ENCODE data around the gene CENPK.
A peak's percentile ranks its signal among the peaks of the same experiment; 100 is the strongest.
"Not testable (repeated sequence)": the region's sequence is repeated elsewhere in the genome, so short reads cannot be mapped to it uniquely, and the experiment has no call there.

The CENPK gene, protein sequence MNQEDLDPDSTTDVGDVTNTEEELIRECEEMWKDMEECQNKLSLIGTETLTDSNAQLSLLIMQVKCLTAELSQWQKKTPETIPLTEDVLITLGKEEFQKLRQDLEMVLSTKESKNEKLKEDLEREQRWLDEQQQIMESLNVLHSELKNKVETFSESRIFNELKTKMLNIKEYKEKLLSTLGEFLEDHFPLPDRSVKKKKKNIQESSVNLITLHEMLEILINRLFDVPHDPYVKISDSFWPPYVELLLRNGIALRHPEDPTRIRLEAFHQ

DNA sequence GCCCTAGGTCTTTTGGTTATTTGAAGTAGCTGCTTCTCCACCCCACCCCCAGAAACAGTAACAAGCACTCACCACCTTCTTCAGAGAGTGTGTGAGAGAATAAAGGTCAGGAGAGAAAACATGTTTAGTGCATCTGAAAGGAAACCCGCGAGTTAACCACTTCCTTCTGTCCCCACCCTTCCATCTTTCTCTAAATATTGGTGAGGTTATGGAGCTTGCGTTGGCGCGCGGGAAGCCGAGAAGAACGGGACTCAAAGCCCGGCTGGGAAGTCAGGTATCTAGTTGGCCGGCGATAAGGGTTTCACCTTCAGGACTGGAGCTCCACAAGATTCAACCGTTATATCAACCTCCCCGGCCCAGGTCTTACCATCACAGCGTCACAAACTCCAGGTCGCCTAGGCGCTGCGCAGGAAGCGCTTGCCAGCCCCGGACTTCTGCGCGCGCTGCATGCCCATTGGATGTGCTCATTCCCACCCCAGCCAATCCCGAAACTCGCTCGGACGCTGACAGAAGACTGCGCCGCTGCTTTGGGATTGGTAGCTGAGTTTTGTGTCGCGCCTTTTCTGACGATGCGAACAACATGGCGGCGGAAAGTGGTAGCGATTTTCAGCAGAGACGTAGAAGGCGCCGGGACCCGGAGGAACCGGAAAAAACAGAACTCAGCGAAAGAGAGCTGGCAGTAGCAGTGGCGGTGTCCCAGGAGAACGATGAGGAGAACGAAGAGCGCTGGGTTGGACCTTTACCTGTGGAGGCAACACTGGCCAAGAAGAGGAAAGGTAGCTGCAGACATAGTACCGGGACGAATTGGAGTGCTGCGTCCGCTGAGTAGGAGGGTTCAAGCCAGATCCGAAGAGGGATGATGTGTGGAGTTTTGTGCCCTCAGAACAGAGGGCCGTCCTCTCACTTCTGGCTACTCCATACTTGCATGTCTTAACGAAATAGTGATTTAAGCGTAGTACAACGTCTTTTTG, at the start of gene CENPK, which contains the start of gene PPWD1:
Gene CENPK, minus strand, starts transcription at position 438 of the 971 bp plus-strand sequence. CDS start 8,261 bp downstream, outside the sequence.
Gene PPWD1, plus strand, starts transcription at position 566 of the 971 bp plus-strand sequence. Its CDS starts 15 bp downstream, at position 581.
- peak; percentile 97 for DNase-seq

DNA sequence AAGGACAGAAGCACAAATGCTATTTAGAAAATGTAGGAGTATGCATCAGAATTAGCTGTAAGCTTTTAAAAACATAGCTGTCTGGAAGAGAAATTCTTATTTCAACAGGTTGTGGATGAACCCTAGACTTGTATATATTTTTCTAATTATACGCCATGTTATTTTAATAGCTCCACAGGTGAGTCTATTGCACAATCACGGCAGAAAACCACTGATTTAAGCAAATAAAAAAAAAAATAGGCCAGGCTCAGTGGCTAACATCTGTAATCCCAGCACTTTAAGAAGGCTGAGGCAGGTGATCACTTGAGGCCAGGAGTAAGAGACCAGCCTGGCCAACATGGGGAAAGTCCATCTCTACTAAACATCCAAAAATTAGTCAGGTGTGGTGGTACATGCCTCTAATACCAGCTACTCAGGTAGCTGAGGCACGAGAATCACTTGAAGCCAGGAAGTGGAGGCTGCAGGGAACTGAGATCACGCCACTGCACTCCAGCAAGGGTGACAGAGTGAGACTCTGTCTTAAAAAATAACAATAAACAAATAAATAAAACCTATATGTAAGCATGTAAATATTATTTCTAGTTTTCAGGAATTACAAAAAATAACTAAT, 49.4 kb upstream of the CENPK start:
- DNase-seq: no peak

DNA sequence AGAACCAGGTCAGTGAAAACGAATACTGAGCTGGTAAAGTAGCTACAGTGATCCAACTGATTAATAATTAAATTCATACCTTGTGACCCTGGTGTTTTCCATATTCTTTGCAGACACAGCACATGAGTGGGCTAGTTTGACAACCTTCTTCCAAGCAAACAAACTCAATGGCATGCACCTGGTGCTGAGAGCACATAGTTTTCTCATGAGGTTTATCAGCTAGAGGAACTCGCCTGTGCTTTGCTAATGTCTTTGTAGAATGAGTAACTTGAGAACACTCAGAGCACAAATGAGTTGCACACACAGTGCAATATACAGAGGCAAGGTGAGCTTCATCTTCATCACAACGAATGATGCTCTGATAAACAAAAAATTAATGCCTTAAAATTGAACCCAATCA, 48.6 kb upstream of the CENPK start:
- DNase-seq: no peak

DNA sequence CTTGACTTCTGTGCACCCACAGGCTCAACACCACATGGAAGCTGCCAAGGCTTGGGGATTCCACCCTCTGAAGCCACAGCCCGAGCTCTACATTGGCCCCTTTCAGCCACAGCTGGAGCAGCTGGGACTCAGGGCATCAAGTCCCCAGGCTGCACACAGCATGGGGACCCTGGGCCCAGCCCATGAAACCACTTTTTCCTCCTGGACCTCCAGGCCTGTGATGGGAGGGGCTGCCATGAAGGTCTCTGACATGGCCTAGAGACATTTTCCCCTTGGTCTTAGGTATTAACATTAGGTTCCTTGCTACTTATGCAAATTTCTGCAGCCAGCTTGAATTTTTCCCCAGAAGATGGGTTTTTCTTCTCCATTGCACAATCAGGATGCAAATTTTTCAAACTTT, 38.8 kb upstream of the CENPK start:
- not testable (repeated sequence) for DNase-seq

DNA sequence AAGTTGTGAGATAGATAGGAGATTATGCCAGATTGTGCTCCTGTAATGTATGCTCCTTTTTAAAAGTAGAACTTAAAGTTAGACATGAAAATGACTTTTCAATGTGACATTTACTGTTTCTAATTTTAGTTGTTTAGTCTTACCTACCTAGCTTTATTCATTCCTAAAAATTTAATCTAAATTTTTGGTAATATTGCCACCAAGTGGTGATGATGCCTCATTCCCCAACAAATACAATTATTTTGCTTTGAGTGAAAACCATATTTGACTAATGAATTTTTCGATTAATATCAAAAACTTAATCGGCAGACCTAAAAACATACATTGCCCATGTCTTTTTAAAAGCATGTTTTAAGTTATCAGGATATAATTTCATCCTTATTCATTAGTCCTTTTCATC, 25.7 kb upstream of the CENPK start:
- no peak for DNase-seq

DNA sequence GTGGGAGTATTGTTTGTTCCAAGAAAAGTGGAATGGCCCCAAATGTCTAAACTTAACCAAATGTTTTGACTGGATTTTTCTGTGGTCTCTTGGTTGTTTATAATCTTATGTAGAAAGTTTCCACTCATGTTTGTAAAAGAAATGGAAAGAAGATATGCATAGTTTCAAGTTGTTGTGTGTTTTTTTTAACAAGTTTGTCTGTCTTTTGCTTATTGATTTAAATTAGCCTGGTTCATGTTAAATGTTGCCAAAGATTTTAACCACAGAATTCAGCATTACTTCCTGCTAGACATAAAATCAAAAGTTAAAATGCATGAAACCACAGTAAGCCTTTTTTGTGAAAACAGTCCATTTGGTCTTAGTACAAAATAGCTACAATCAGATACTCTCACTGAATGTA, 14.2 kb upstream of the CENPK start:
- no peak for DNase-seq

DNA sequence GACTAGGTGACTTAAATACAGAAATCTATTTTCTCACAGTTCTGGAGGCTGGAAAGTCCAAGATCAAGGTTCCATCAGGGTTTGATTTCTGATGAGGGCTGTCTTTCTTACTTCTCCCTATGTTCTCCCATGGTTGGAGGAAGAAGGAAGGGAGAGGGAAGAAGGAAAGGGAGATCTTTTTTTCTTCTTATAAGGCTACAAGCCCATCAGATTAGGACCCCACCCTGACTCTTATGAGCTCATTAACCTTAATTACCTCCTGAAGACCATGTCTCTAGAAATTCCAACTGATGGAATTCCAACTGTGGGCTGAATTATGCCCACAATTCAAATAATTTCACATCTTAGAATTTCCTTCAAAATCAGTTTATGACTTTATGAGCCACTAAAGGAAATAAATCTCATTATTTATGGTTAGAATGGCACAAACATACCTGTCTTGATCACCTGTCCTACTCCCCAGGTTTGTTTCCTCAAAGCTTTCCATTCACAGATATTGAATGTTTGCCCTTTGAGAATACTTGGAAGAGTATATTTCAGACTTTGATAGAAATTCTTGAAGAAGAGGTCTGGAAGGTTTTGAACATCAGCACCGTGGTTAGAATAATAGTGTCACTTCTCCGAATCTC, 7.7 kb upstream of the CENPK start:
- DNase-seq: no peak

DNA sequence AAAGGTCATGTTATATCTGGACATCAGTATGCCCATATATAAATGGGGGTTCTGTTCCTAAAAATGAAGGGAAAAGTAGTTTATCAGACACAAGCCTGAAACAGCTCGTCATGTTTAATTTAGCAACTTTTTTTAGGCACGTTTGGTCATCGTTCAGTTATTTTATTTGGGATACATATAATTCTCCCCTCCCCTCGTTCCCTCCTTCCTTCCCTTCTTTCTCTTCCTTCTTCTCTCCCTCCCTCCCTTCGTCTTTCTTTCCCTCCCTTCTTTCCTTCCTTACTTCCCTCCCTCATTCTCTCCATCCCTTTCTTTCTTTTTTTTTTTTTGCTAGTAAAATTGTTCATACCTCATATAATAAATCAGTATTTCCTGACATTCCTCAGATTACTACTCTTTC, 3.5 kb upstream of the CENPK start:
- DNase-seq: no peak

DNA sequence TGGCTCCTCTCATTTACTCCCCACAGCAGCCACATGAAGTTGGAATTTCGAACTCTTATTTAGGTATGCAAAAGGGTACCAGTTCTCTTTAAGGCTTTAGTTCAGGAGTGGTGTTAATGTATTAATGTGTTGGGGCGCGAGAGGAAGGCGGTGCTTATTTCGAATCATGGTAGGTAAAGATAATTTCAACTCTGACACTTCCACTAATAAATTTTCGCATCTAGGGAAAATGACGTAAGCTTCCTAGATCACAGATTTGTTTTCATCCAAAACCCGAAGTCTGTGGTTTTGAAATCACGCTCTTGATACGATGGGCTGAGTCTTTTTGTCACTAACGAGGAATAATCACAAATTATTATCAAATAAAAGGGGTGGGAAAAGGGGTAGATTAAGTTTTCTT, 809 bp upstream of the CENPK start:
- DNase-seq: no peak

DNA sequence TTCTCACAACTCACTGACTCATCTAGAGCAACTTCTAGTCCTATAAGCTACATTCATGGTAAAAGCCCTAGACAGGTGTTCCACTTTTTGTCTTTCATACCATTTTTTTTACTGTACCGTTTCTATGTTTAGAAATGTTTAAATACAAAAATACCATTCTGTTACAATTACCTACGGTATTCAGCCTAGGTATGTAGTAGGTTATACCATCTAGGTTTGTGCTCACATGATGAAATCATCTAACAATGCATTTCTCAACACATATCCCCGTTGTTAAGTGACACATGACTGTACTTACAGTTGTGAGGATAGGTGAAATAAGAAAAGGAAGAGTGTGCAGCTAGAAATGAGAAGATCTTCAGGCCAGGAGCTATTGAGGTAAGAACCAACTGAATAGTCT, 6.2 kb downstream of the CENPK start:
- DNase-seq: no peak

DNA sequence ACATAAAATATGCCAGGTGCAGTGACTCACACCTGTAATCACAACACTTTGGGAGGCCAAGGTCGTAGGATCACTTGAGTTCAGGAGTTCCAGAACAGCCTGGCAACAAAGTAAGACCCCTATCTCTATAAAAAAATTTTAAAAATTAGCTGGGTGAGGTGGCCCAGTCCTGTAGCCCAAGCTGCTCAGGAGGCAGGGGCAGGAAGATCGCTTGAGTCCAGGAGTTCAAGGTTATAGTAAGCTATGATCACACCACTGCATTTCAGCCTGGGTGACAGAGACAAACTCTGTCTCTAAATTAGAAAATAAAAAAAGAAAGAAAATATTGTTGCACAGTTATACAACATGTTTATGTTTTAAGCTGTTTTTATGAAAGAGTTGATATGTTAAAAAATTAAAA, 6.8 kb downstream of the CENPK start:
- no peak for DNase-seq

DNA sequence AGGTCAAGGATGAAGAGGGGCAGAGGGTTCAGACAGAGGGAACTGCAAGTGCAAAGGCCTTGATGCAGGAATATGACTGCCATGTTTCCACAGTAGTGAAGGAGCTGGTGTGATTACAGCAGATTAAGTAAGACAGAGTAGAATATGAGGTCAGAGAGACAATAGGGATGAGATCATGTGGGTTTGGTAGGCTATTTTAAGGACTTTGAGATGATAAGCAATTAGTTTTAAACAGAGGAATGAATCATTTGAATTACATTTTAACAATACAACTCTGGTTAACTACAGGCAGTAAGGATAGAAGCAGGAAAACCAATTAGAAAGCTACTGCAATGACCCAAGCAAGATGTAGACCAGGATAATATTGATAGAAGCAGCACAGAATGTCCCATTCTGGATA, 7.7 kb downstream of the CENPK start:
- DNase-seq: no peak

DNA sequence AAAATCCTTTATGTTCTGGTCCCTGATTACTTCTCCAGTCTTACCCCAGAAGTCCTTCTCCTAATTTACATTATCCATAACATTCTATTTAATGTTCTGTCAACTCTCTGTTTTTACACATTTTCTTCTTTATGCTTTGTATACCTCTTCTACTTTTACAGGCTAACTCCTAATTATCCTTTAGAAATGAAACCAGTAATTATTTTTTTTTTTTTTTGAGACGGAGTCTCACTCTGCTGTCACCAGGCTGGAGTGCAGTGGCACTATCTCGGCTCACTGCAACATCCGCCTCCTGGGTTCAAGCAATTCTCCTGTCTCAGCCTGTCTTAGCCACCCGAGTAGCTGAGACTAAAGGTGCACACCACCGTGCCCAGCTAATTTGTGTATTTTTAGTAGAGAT, 9.0 kb downstream of the CENPK start:
- no peak for DNase-seq

DNA sequence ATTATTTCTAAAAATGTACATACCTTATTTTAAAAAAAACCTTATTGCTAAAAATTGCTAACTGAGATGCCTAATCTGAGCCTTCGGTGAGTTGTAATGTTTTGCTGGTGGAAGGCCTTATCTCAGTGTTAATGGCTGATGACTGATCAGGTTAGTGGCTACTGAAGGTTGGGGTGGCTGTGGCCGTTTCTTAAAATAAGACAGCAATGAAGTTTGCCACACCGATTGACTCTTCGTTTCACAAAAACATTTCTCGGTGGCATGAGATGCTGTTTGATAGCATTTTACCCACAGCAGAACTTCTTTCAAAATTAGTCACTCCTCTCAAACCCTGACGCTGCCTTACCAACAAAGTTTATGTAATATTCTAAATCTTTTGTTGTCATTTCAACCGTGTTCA, 14.7 kb downstream of the CENPK start:
- no peak for DNase-seq

DNA sequence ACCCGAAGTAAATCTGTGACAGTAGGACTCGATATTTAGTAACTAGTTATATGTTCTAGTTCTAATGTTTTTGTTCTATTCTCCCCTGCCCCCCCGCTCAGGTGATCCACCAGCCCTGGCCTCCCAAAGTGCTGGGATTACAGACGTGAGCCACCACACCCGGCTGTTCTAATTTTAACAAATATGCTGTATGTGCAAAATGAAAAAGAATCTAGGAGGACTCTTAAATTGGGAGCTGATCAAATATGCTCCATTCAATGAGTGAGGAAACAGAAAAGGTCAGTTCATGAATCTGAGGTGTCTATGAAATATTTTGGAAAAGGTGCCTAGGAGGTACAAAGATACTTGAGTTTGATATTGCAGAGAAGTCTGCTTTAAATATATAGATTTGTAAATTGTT, 16.8 kb downstream of the CENPK start:
- DNase-seq: no peak

DNA sequence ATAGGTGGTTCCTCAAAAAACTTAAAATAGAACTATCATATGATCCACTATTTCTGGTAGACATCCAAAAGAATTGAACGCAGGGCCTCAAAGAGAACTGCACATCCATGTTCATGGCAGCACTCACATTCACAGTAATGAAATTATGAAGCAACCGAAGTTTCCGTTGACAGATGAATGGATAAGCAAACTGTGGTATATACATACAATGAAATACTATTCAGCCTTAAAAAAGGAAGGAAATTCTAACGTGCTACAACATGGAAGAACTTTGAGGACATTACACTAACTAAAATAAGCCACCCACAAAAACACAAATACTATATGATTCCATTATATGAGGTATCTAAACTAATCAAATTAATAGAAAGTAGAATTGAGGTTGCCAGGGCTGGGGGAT, 18.5 kb downstream of the CENPK start:
- DNase-seq: no peak

DNA sequence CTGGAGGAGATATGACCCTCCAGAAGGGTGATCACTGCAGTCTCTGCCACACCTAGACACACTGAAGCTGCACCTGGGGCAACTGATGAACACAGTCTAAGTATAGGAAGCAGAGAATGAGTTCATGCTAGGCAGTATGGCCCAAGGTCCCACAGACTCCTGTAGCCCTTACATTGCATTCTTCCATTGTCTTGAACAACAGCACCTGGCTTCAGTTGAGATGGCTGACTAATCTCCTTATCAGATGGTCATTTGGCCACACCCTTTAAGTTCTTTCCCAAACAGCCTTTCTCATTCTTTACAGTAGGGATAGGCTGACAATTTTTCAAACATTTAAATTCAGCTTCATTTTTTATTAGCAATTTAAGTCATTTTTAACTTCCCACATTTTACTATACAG, 23.1 kb downstream of the CENPK start:
- no peak for DNase-seq

DNA sequence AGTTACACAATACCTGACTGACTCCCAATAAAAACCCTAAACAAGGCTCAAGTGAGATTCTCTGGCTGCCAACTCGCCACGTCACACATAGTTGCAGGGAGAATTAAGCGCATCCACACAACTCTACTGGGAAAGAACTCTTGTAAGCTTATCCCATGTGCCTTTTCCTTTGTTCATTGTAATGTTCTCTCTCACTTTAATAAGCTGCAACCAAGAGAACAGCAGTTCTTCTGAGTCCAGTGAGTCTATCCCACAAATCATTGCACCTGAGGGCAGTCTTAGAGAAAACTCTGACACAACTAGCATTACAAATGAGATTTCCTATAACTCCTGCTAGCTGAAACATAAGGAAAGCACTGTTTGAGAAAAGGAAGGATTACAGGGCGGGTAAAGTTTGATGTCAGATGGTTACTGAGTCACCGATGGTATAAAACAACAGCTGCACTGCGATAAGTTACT, 27.4 kb downstream of the CENPK start:
- no peak for DNase-seq

DNA sequence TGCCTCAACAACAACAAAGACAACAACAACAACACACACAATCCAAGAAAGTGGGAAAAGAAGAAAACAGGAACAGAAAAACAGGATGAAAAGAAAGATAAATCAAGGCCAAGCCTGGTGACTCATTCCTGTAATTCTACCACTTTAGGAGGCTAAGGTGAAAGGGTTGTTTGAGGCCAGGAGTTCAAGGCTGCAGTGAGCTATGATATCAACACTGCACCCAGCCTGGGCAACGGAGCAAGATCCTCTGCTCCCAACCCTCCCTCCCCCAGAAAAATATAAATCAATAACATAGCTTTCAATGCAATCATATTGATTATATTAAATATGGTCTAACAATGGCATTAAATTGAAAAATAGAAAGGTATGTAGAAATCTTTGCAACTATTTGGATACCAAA, 32.1 kb downstream of the CENPK start:
- no peak for DNase-seq

DNA sequence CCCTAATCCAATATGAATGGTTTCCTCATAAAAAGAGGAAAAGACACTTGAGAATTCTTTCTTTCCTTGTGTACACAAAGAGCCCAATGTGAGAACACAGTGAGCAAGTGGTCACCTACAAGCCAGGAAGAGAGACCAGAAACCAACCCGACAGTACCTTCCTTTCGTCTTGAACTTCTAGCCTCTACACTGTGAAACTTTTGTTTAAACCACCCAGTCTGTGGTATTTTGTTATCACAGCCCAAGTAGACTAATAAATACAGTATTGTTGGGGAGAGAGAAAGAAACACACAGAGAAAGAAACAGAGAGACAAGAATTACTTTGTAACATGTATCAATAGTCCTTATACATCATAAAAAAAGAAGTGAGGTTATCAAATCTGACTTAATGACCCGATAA, 37.2 kb downstream of the CENPK start:
- DNase-seq: no peak

DNA sequence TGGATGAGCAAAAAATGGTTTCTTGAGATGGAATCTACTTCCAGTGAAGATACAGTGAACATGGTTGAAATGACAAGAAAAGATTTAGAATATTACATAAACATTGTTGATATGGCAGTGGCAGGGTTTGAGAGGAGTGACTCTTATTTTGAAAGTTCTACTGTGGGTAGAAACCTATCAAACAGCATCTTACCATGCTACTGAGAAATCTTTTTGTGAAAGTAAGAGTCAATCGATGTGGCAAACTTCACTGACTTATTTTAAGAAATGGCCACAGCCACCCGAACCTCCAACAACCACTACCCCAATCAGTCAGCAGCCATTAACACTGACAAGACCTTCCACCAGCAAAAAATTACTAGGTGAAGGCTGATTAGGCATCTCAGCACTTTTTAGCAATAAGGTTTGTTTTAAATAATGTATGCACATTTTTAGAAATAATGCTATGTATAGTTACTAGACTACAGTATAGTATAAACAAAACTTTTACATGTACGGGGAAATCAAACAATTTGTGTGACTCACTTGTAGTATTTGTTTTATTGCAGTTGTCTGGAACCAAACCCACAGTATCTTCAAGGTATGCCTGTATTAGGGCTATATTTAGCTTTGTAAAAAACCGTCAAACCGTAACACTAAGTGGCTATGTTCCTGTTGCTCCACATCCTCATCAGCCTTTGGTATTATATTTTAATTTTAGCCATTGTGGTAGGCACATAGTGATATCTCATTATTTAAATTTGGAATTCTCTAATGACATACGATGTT, 50.6 kb downstream of the CENPK start:
- DNase-seq: no peak

DNA sequence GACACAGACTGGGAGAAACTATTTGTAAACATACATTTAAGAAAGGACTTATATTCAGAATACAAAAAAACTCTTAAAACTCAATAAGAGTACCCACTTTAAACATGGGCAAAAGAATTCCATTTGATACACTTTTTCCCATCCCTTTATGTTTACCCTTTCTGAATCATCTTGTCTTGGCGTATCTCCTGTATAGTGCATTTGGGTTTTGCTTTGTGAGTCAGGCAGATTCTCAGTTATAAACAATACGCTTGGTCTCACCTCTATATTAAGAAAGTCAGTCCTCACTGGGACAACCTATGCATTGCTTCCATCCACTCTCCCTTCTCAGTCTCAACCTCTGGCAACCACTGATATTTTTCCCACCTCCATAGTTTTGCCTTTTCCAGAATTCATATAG, 54.0 kb downstream of the CENPK start:
- DNase-seq: no peak

All from right hindlimb (tissue), 1 donor.